NCI-H128 (cell line): ENCODE results near the gene MYCBPAP.

Experiments
- DNase-seq: peaks from one replicate; lab custom pipeline; 2025; ENCODE audit not compliant: unreplicated experiment; lab: John Stamatoyannopoulos, UW

Gene MYCBPAP

GRCh38 chr17:50568659-50569058 lies 60.4 kb downstream of the MYCBPAP start:
- no peak for DNase-seq

- DNase-seq = no peak
Observed at GRCh38 chr17:50569592-50569991, 61.4 kb downstream of the MYCBPAP start.

- no peak for DNase-seq
Observed at GRCh38 chr17:50570032-50570431, 61.8 kb downstream of the MYCBPAP start.

- DNase-seq = no peak
Observed at GRCh38 chr17:50570528-50570927, 62.3 kb downstream of the MYCBPAP start.

DNA sequence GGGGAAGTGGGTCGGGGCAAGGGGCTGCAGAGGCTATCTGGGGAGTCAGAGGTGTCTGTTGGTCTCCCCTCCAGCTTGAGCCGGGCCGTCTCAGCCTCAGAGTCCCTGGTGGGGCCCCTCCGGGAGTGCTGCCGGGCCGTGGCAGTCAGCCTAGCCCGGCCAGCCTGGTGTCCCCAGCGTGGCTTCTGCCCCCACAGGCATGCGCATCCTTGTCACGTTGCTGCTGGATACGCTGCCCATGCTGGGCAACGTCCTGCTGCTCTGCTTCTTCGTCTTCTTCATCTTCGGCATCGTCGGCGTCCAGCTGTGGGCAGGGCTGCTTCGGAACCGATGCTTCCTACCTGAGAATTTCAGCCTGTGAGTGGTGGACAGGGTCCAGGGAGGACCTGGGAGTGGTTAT lies 63.4 kb downstream of the MYCBPAP start:
- no peak for DNase-seq

DNA sequence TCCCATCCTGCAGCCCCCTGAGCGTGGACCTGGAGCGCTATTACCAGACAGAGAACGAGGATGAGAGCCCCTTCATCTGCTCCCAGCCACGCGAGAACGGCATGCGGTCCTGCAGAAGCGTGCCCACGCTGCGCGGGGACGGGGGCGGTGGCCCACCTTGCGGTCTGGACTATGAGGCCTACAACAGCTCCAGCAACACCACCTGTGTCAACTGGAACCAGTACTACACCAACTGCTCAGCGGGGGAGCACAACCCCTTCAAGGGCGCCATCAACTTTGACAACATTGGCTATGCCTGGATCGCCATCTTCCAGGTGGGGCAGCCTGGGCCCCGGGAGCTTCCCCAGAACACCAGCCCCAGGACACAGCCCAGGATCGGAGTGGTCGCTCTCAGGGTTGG lies 64.3 kb downstream of the MYCBPAP start:
- no peak for DNase-seq

DNA sequence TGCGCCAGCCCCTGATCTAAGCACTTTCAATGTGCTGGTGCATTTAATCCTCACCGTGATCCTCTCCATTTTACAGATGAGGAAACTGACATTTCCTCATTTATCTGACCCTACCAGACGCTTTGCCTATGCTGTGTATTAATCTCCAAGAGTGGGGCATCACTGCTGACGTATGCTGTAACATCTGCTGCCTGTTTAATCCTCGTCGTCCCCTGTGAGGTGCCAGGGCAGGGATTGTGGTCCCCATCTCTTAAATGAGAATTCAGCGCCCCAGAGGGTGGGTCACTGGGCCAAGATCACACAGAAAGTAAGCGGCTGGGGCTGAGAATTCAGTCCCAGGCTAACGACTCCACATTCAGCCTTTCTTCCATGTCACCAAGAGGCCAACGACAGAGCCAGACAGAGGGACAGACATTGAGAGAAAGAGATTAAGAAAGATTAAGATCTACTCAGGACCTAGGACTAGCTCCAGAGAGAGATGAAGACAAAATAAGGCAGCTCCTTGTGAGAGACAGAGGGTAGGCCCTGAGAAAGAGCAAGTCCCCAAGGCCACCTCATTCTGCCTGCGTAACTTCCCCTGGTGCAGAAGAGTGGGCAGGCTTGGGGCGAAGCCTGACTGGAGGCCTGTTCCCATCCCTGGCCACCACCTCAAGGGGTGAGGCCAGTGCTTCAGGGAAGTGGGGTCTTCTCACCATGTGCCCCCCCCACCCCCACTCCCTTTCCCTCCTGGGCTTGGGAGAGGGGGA lies 65.8 kb downstream of the MYCBPAP start:
- no peak for DNase-seq

DNA sequence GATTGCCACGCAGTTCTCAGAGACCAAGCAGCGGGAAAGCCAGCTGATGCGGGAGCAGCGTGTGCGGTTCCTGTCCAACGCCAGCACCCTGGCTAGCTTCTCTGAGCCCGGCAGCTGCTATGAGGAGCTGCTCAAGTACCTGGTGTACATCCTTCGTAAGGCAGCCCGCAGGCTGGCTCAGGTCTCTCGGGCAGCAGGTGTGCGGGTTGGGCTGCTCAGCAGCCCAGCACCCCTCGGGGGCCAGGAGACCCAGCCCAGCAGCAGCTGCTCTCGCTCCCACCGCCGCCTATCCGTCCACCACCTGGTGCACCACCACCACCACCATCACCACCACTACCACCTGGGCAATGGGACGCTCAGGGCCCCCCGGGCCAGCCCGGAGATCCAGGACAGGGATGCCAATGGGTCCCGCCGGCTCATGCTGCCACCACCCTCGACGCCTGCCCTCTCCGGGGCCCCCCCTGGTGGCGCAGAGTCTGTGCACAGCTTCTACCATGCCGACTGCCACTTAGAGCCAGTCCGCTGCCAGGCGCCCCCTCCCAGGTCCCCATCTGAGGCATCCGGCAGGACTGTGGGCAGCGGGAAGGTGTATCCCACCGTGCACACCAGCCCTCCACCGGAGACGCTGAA lies 67.5 kb downstream of the MYCBPAP start:
- DNase-seq = no peak

DNA sequence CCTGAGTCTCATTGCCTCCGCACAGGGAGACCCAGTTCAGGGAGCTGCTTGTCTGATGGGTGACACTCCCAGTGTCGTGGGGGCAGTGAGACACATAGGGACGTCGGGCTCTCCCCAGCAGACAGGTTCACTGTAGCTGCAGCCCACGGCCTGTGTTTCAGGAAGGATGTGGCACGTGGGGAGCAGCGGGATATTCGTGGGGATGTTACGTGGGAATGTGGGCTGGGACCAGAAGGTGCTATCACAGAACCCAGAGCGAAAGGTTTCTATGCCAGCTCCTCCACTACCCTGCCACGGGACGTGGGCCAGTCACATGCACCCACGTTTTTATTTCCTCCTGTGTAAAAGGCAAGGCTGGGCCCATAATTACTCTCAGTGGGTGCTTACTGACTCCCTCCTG lies 68.6 kb downstream of the MYCBPAP start:
- no peak for DNase-seq

- no peak for DNase-seq
Observed at GRCh38 chr17:50577451-50577954, 69.3 kb downstream of the MYCBPAP start.

GRCh38 chr17:50578173-50578572 lies 69.9 kb downstream of the MYCBPAP start:
- no peak for DNase-seq

GRCh38 chr17:50579399-50579798 lies 71.2 kb downstream of the MYCBPAP start:
- DNase-seq = no peak

GRCh38 chr17:50580646-50581045 lies 72.4 kb downstream of the MYCBPAP start:
- no peak for DNase-seq
